ENCODE measurements around the gene DOC2B. TPM values are rescaled to one million over a fixed set of nuclear protein-coding genes. Genes with fewer than 3 reads are reported as not detected.

The DOC2B gene
- total and polyA plus RNA-seq, 3 donors from 2014 or later: 1.4 to 4.0 (median 1.9) TPM

- Histone ChIP-seq H3K27ac (no peak overlapping the region), H3K9me3 (no peaks in the 10 kb centered on the region), H3K4me3 (no peak overlapping the region), H3K4me1 (peaks cover 4% of the 10 kb centered on the region), H3K36me3 (ENCODE audit: low read depth, missing control alignments) (no peaks in the 10 kb centered on the region), H3K27me3 (no peaks in the 10 kb centered on the region)
- TF ChIP-seq CTCF (IDR thresholded peaks at IDR 0.05) (no peak), POLR2A (IDR thresholded peaks at IDR 0.05) (no peak)
- WGBS, 2 donors: 62 to 72% methylated on average over 7 to 13 of the region's 21 CpGs
- intact Hi-C loops (cut with DNase I; ENCODE audit: low total_unique reads): no loop called here
- no peak for DNase-seq
These were observed 11.4 kb upstream of the DOC2B start for GRCh38 chr17:192666-193425.

DNA sequence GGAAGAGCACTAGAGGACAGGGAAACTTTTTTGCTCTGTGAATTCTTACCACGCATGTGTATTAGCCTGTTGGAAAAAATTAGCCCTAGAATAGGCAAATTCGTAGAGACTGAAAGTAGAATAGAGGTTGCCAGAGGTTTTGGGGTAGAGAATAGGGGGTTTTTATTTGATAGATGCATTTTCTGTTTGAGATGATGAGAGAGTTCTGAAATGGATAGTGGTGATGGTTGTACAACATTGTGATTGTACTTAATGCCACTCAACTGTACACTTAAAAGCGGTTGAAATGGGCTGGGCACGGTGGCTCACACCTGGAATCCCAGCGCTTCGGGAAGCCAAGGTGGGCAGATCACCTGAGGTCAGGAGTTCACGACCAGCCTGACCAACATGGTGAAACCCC is 8.0 kb upstream of the DOC2B start:
- no peak overlapping the region for H3K27ac ChIP-seq
- H3K36me3 ChIP-seq (ENCODE audit: low read depth, missing control alignments): no peaks in the 10 kb centered on the region
- no peaks in the 10 kb centered on the region for H3K9me3 ChIP-seq
- TF ChIP-seq POLR2A (IDR thresholded peaks at IDR 0.05) (no peak), CTCF (IDR thresholded peaks at IDR 0.05) (no peak)
- no peak overlapping the region for H3K4me3 ChIP-seq
- no peaks in the 10 kb centered on the region for H3K27me3 ChIP-seq
- H3K4me1 ChIP-seq: peaks cover 2% of the 10 kb centered on the region
- DNase-seq: no peak
- WGBS, 2 donors: 81 to 84% methylated on average over 7 of the region's 7 CpGs
- intact Hi-C loops (cut with DNase I; ENCODE audit: low total_unique reads): no loop called here

GRCh38 chr17:187130-187529 is 5.7 kb upstream of the DOC2B start:
- Histone ChIP-seq H3K9me3 (no peaks in the 10 kb centered on the region), H3K36me3 (ENCODE audit: low read depth, missing control alignments) (no peaks in the 10 kb centered on the region), H3K27ac (no peak overlapping the region), H3K4me1 (no peaks in the 10 kb centered on the region), H3K4me3 (no peak overlapping the region), H3K27me3 (no peaks in the 10 kb centered on the region)
- WGBS, 2 donors: 86 to 100% methylated on average over 1 to 2 of the region's 2 CpGs
- no peak for TF ChIP-seq CTCF (IDR thresholded peaks at IDR 0.05)
- no peak for TF ChIP-seq POLR2A (IDR thresholded peaks at IDR 0.05)
- no peak for DNase-seq
- intact Hi-C loops (cut with DNase I; ENCODE audit: low total_unique reads): no loop called here

DNA sequence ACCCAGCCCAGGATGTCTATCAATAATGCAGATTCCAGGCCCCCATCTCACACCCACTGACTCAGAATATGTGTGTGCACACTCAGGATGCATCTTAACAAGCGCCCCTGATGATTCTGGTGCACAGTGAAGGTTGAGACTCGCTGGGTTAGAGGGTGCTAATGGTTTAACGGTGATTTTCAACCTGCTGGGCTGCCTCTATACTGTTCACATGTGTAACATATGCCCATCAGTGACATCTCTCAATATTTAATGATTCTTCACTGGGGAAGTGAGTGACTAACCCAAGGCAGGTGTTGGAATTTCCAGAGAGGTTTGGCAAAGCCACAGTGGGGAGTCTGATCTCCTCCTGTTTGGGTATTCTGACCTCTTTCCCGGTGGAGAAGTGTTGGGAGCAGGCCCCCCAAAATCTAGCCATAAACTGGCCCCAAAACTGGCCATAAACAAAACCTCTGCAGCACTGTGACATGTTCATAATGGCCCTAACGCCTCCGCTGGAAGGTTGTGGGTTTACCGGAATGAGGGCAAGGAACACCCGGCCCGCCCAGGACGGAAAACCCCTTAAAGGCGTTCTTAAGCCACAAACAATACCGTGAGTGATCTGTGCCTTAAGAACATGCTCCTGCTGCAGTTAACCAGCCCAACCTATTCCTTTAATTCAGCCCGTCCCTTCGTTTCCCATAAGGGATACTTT is 4.1 kb upstream of the DOC2B start:
- WGBS, 2 donors: 86 to 93% methylated on average over 14 of the region's 14 CpGs
- H3K27ac ChIP-seq: no peak overlapping the region

More for the DNA sequence above, 4.1 kb upstream of the DOC2B start:
- Histone ChIP-seq H3K27me3 (no peaks in the 10 kb centered on the region), H3K36me3 (ENCODE audit: low read depth, missing control alignments) (no peaks in the 10 kb centered on the region), H3K4me3 (no peak overlapping the region), H3K4me1 (no peaks in the 10 kb centered on the region), H3K9me3 (no peaks in the 10 kb centered on the region)
- DNase-seq: no peak
- intact Hi-C loops (cut with DNase I; ENCODE audit: low total_unique reads): no loop called here
- TF ChIP-seq POLR2A (IDR thresholded peaks at IDR 0.05): no peak
- TF ChIP-seq CTCF (IDR thresholded peaks at IDR 0.05): no peak
